CD8-positive, alpha-beta memory T cell (primary cell): Measurements from ENCODE around the gene MNT. TPM values are rescaled to one million over a fixed set of nuclear protein-coding genes. Genes with fewer than 3 reads are reported as not detected.

ENCODE experiments used
- CTCF ChIA-PET: fragments of 350-600 bp; sonication (Branson Sonifier 250); formaldehyde crosslinking; loops from one replicate; lab custom pipeline; 2021; ENCODE audit warnings: antibody characterized with exemption; lab: Charles Lee
- POLR2A ChIA-PET: fragments of 350-600 bp; sonication (Branson Sonifier 250); formaldehyde crosslinking; loops from one replicate; lab custom pipeline; 2021; ENCODE audit warnings: antibody characterized with exemption; lab: Charles Lee
- DNase-seq, 5 donors: peaks; one replicate each; pipeline versions ENCODE4 v3.0.0 to v3.0.0-alpha.2; 2020 to 2022; ENCODE audit warnings: mixed read lengths in 1 of 5
- H3K27ac ChIP-seq: one replicate; pipeline ENCODE4 v1.7.0; 2013; ENCODE audit warnings: low read depth, mild to moderate bottlenecking, low read length, moderate library complexity
- H3K27me3 ChIP-seq: 2 replicates; pipeline ENCODE4 v1.7.0; 2013; ENCODE audit warnings: low read length, mild to moderate bottlenecking; ENCODE audit not compliant: insufficient read depth, poor library complexity, severe bottlenecking
- H3K36me3 ChIP-seq: 2 replicates; pipeline ENCODE4 v1.7.0; 2013; ENCODE audit warnings: mild to moderate bottlenecking, low read length, moderate library complexity; ENCODE audit not compliant: insufficient read depth
- H3K4me1 ChIP-seq: 2 replicates; pipeline ENCODE4 v1.7.0; 2013; ENCODE audit warnings: mild to moderate bottlenecking, low read length, moderate library complexity; ENCODE audit not compliant: insufficient read depth
- H3K4me3 ChIP-seq: 2 replicates; pipeline ENCODE4 v1.7.0; 2013; ENCODE audit warnings: mild to moderate bottlenecking, low read length
- H3K9me3 ChIP-seq: 2 replicates; pipeline ENCODE4 v1.7.0; 2013; ENCODE audit warnings: mild to moderate bottlenecking, low read length
- H3K27ac Mint-ChIP-seq, 8 donors: one replicate each; pipeline ENCODE4 v1.8.0; 2020 to 2021; ENCODE audit warnings: mixed read lengths in 8 of 8, mild to moderate bottlenecking in 6 of 8, inconsistent platforms in 3 of 8, moderate library complexity in 3 of 8
- H3K27me3 Mint-ChIP-seq, 2 donors: one replicate each; pipeline ENCODE4 v1.8.0; 2020 to 2021; ENCODE audit warnings: mixed read lengths in 2 of 2, mild to moderate bottlenecking in 1 of 2, moderate library complexity in 1 of 2
- H3K36me3 Mint-ChIP-seq, 3 donors: one replicate each; pipeline ENCODE4 v1.8.0; 2020 to 2021; ENCODE audit warnings: mixed read lengths in 3 of 3, inconsistent platforms in 1 of 3, mild to moderate bottlenecking in 1 of 3
- H3K4me1 Mint-ChIP-seq, 3 donors: one replicate each; pipeline ENCODE4 v1.8.0; 2020 to 2021; ENCODE audit warnings: mixed read lengths in 3 of 3, inconsistent platforms in 1 of 3, mild to moderate bottlenecking in 1 of 3
- H3K4me3 Mint-ChIP-seq, 7 donors: one replicate each; pipeline ENCODE4 v1.8.0; 2020 to 2021; ENCODE audit warnings: mixed read lengths in 7 of 7, mild to moderate bottlenecking in 6 of 7, moderate library complexity in 4 of 7, inconsistent platforms in 2 of 7
- H3K9me3 Mint-ChIP-seq, 5 donors: one replicate each; pipeline ENCODE4 v1.8.0; 2020 to 2022; ENCODE audit warnings: mixed read lengths in 5 of 5, mild to moderate bottlenecking in 3 of 5, moderate library complexity in 2 of 5, inconsistent platforms in 1 of 5
- polyA plus RNA-seq: library from polyadenylated mRNA; unstranded; fragments of 300-500 nt; fragmentation: Illumina TruSeq; gene quantifications from one replicate; pipeline ENCODE4 v1.2.3, GENCODE V29; 2021
- total RNA-seq, 2 experiments: library from RNA; stranded (reverse); gene quantifications; one replicate each; pipeline ENCODE4 v1.2.3, GENCODE V29; 2021

Gene MNT
- total and polyA plus RNA-seq, 3 experiments from 2014 or later, result 1.2 to 24.3 (median 21.5) TPM

DNA sequence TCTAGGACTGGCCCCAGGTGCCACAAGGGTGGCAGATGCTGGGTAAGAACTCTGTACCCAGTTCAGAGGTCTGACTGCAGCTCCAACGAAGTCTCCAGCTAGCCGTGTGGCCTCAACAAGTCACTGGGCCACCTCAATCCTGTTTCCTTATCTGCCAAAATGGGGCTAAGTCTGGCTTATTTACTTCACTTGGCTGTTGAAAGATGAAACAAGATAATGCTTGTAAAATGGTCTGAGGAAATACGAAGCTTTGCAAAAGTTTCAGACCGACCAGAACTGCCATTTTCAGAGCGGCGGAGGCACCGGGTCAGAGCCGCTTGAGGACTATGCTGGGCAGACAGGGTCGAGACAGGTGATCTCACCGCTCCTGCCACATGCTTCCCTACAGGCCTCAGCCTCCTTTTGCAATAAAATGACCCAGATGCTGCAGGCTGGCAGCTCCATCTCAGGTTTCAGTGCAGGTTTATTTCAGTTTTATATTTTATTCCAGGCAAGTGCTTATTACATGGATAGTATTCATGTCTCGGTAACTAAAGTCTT, 17.2 kb downstream of the MNT start:
- no peak for DNase-seq
- ChIA-PET CTCF (interaction anchor here (0.6 to 7.3 kb wide), 11 partner anchors 8 to 631 kb away, joined by 3 to 250 read pairs (median 14); no protein-coding TSS in a partner anchor), POLR2A (interaction anchor here (1.2 to 2.6 kb wide), 5 partner anchors 9 to 128 kb away, joined by 4 to 14 read pairs (median 4); partner anchors contain the start of gene METTL16)
- Histone ChIP-seq H3K27me3 (no peaks in the 10 kb centered on the region), H3K36me3 (no peaks in the 10 kb centered on the region), H3K9me3 (no peaks in the 10 kb centered on the region), H3K27ac (peak overlapping the region; percentile 39), H3K4me3 (no peak overlapping the region), H3K4me1 (no peaks in the 10 kb centered on the region)
- Mint-ChIP-seq H3K9me3 (no peaks in the 10 kb centered on the region), H3K27me3 (peaks cover 0 to 1% of the 10 kb centered on the region in 2 donors), H3K4me3 (no peak overlapping the region), H3K27ac (peak overlapping the region in 6 of 8 donors; percentile 29 to 98 (median 57)), H3K4me1 (peaks cover 0 to 14% (median 6%) of the 10 kb centered on the region in 3 donors), H3K36me3 (peaks cover 0 to 54% (median 4%) of the 10 kb centered on the region in 3 donors)

DNA sequence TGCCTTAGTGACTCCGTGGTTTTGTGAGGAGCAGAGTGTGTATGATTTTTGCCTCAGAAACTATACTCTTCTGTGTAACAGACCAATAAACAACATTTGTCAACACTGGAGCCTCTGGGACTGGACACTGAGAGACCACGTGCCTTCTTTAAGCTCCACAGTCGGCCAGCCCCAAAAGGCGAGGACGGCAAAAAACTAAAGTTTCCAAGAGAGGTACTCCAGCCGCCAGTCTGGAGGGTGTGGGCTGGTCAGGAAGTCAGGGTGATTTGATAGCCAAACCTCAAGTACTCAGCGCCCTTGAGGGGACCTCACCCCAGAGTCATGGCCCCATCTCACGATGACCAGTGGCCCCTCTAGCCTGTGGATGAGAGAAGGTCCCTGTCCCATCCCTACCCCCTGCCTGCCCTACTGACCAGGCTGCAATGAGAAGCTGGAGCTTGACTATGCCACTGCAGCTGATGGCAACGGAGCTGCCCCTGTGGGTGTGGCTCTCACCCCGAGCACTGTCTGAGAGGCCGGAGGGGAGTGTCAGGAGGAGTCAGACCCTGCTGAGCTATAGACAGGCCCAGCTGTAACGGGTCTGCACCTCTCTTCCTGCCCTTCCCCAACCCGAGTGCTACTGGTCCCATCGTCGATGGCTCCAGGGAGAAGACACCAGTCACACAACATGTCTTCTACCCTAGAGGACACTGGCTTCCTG, 19.8 kb downstream of the MNT start:
- H3K27me3 ChIP-seq, result no peaks in the 10 kb centered on the region
- ChIA-PET POLR2A (interaction anchor here (1.1 to 2.6 kb wide), 3 partner anchors 18 to 35 kb away, joined by 3 to 14 read pairs (median 14); no protein-coding TSS in a partner anchor), CTCF (interaction anchor here (1.2 to 7.3 kb wide), 9 partner anchors 11 to 456 kb away, joined by 3 to 250 read pairs (median 14); no protein-coding TSS in a partner anchor)
- no peaks in the 10 kb centered on the region for H3K36me3 ChIP-seq
- DNase-seq, result no peak
- no peaks in the 10 kb centered on the region for H3K4me1 ChIP-seq
- no peak overlapping the region for H3K4me3 ChIP-seq
- peaks cover 0 to 1% of the 10 kb centered on the region in 2 donors for H3K27me3 Mint-ChIP-seq
- no peaks in the 10 kb centered on the region for H3K9me3 Mint-ChIP-seq
- H3K4me1 Mint-ChIP-seq, result peaks cover 0 to 7% (median 3%) of the 10 kb centered on the region in 3 donors
- H3K27ac Mint-ChIP-seq, result peak overlapping the region in 3 of 8 donors; percentile 42 to 73 (median 47)
- no peaks in the 10 kb centered on the region for H3K9me3 ChIP-seq
- peaks cover 0 to 53% (median 0%) of the 10 kb centered on the region in 3 donors for H3K36me3 Mint-ChIP-seq
- H3K4me3 Mint-ChIP-seq, result no peak overlapping the region
- no peak overlapping the region for H3K27ac ChIP-seq

DNA sequence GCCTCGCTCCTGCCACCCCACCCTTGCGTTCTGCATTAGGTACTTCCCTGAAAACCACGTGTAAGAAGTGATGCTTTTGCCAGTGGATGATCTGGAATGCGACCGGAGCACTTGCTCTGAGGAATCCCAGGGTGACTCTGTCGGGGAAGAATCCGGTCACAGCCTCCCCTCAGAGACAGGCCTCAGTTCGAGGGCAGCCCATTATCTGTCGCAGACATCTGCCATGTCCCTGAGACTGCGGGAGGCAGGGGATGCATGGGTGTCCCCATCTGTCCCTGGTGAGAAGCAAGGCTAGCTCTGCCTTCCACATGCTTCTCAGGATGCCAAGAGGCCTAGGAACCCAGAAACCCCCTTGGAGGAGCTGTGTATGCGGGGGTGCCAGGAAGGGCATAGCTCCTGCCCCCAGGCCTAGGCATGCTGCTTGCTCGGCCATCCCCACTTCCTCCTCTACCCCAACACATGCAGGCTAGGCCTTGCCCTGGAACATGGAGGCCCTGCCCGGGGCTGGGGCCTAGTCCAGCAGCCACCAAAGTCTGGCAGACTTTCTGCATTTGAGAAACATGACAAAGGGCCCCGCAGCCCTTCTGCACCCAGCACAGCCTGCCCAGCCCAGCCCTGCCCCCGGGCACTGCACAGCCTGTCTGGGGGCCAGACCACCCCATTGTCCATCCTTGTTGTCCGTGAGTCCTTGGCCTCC, 20.5 kb downstream of the MNT start:
- no peak for DNase-seq
- Mint-ChIP-seq H3K4me3 (no peak overlapping the region), H3K4me1 (peaks cover 0 to 7% (median 3%) of the 10 kb centered on the region in 3 donors), H3K9me3 (no peaks in the 10 kb centered on the region), H3K27me3 (peaks cover 0 to 1% of the 10 kb centered on the region in 2 donors), H3K36me3 (peaks cover 0 to 51% (median 0%) of the 10 kb centered on the region in 3 donors), H3K27ac (peak overlapping the region in 2 of 8 donors; percentile 19 to 73)
- H3K27ac ChIP-seq, result no peak overlapping the region
- H3K36me3 ChIP-seq, result no peaks in the 10 kb centered on the region
- H3K4me3 ChIP-seq, result no peak overlapping the region
- H3K27me3 ChIP-seq, result no peaks in the 10 kb centered on the region
- H3K9me3 ChIP-seq, result no peaks in the 10 kb centered on the region
- POLR2A ChIA-PET, result interaction anchor here (1.1 kb wide), 1 partner anchor 36 kb away, joined by 3 read pairs; no protein-coding TSS in a partner anchor
- CTCF ChIA-PET, result interaction anchor here (3.7 to 7.3 kb wide), 2 partner anchors 12 to 37 kb away, joined by 37 to 250 read pairs; no protein-coding TSS in a partner anchor
- H3K4me1 ChIP-seq, result no peaks in the 10 kb centered on the region

DNA sequence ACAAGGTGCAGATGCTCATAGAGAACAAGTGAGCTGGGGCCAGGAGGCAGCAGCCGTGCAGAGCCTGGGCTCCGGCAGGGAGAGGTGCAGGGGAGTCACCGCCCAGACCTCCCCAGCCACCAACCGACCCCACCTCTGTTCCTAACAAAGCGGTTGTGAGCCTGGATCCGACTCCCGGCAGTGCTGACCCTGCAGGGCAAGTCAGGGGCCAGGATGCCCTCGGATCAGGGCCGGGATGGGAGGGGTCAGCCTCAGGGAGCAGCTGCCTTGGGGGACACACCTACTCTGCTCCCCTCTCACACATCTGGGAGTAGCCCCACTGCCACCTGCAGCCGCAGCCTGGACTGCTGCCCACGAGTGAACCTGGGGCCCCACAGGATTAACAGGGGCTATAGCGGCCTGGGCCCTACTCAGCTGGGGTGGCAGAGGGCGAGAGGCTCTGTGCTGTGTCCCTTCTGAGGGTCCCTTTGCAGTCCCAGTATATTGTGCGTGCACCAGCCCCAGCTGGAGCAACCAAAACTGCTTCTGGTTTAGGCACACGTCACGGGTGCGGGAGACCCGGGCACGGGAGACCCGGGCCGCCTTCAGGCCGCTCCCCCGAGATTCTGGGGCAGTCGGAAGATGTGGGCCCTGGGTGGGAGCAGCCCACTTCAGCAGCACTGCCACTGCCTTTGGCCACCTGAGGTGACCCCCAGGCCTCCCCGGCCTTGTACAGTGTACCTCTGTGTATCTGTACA, 21.2 kb downstream of the MNT start:
- H3K4me3 Mint-ChIP-seq, result no peak overlapping the region
- H3K27ac Mint-ChIP-seq, result peak overlapping the region in 1 of 8 donors; percentile 33
- H3K36me3 Mint-ChIP-seq, result peaks cover 0 to 56% (median 0%) of the 10 kb centered on the region in 3 donors
- ChIA-PET CTCF (interaction anchor here (0.9 to 1.5 kb wide), 3 partner anchors 13 to 92 kb away, joined by 3 to 5 read pairs (median 4); no protein-coding TSS in a partner anchor), POLR2A (interaction anchor here (1.1 kb wide), 1 partner anchor 36 kb away, joined by 3 read pairs; no protein-coding TSS in a partner anchor)
- no peaks in the 10 kb centered on the region for H3K4me1 ChIP-seq
- no peaks in the 10 kb centered on the region for H3K36me3 ChIP-seq
- no peak overlapping the region for H3K4me3 ChIP-seq
- H3K27me3 Mint-ChIP-seq, result peaks cover 0 to 1% of the 10 kb centered on the region in 2 donors
- peaks cover 0 to 7% (median 3%) of the 10 kb centered on the region in 3 donors for H3K4me1 Mint-ChIP-seq
- H3K9me3 ChIP-seq, result no peaks in the 10 kb centered on the region
- H3K27ac ChIP-seq, result no peak overlapping the region
- H3K9me3 Mint-ChIP-seq, result no peaks in the 10 kb centered on the region
- no peak for DNase-seq
- H3K27me3 ChIP-seq, result no peaks in the 10 kb centered on the region

GRCh38 chr17:2378905-2379304, 22.0 kb downstream of the MNT start:
- H3K27ac Mint-ChIP-seq, result peak overlapping the region in 1 of 8 donors; percentile 33
- no peaks in the 10 kb centered on the region for H3K27me3 Mint-ChIP-seq
- H3K36me3 ChIP-seq, result no peaks in the 10 kb centered on the region
- no peak for DNase-seq
- no peak overlapping the region for H3K27ac ChIP-seq
- no peaks in the 10 kb centered on the region for H3K9me3 ChIP-seq
- H3K4me1 ChIP-seq, result no peaks in the 10 kb centered on the region
- peaks cover 0 to 7% (median 3%) of the 10 kb centered on the region in 3 donors for H3K4me1 Mint-ChIP-seq
- H3K27me3 ChIP-seq, result no peaks in the 10 kb centered on the region
- POLR2A ChIA-PET, result no interaction called here
- CTCF ChIA-PET, result interaction anchor here (0.9 to 1.5 kb wide), 3 partner anchors 14 to 91 kb away, joined by 3 to 5 read pairs (median 4); no protein-coding TSS in a partner anchor
- H3K4me3 ChIP-seq, result no peak overlapping the region
- peaks cover 0 to 58% (median 0%) of the 10 kb centered on the region in 3 donors for H3K36me3 Mint-ChIP-seq
- no peaks in the 10 kb centered on the region for H3K9me3 Mint-ChIP-seq
- H3K4me3 Mint-ChIP-seq, result no peak overlapping the region

DNA sequence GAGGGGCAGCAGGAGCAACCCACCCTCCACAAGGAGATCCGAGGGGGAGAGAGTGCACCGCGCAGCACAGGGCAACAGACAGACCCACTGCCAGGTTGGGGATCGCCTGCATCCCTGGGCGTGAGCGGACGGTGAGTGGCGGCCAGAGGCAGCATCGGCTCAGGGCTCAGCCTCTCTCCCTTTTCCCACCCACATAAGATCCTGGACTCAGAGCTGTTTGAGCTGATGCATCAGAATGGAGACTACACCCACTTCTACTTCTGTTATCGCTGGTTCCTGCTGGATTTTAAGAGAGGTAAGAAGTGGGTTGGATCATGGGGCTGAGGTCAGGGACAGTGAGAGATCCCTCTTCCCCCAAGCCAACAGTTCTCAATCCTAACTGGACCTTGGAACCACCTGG, 23.2 kb downstream of the MNT start:
- Histone ChIP-seq H3K27me3 (no peaks in the 10 kb centered on the region), H3K9me3 (no peaks in the 10 kb centered on the region), H3K36me3 (no peaks in the 10 kb centered on the region), H3K4me3 (no peak overlapping the region), H3K27ac (no peak overlapping the region), H3K4me1 (no peaks in the 10 kb centered on the region)
- Mint-ChIP-seq H3K9me3 (no peaks in the 10 kb centered on the region), H3K4me1 (peaks cover 0 to 3% (median 3%) of the 10 kb centered on the region in 3 donors), H3K27me3 (no peaks in the 10 kb centered on the region), H3K36me3 (peaks cover 0 to 68% (median 0%) of the 10 kb centered on the region in 3 donors), H3K27ac (peak overlapping the region in 1 of 8 donors; percentile 85), H3K4me3 (no peak overlapping the region)
- CTCF ChIA-PET, result interaction anchor here (0.8 to 2.7 kb wide), 3 partner anchors 24 to 41 kb away, joined by 3 to 11 read pairs (median 4); no protein-coding TSS in a partner anchor
- POLR2A ChIA-PET, result no interaction called here
- DNase-seq, result no peak

- Mint-ChIP-seq H3K4me3 (no peak overlapping the region), H3K4me1 (no peaks in the 10 kb centered on the region), H3K27ac (peak overlapping the region in 1 of 8 donors; percentile 21), H3K9me3 (no peaks in the 10 kb centered on the region), H3K36me3 (peaks cover 0 to 76% (median 0%) of the 10 kb centered on the region in 3 donors), H3K27me3 (no peaks in the 10 kb centered on the region)
- Histone ChIP-seq H3K36me3 (no peaks in the 10 kb centered on the region), H3K4me3 (no peak overlapping the region), H3K9me3 (no peaks in the 10 kb centered on the region), H3K27me3 (no peaks in the 10 kb centered on the region), H3K4me1 (no peaks in the 10 kb centered on the region), H3K27ac (no peak overlapping the region)
- ChIA-PET POLR2A (no interaction called here), CTCF (interaction anchor here (0.5 to 2.7 kb wide), 2 partner anchors 40 to 553 kb away, joined by 3 to 11 read pairs; no protein-coding TSS in a partner anchor)
- no peak for DNase-seq
These were observed 24.8 kb downstream of the MNT start for GRCh38 chr17:2376107-2376506.
